HG02610 (cell line): ENCODE measurements around the gene LPAR5.

Experiments
- ATAC-seq: cut with Tn5 transposase; IDR thresholded peaks from one replicate; pipeline ENCODE4 v1.9.1; 2021; ENCODE audit warnings: mild to moderate bottlenecking, moderate library complexity; ENCODE audit not compliant: unreplicated experiment

LPAR5 gene

DNA sequence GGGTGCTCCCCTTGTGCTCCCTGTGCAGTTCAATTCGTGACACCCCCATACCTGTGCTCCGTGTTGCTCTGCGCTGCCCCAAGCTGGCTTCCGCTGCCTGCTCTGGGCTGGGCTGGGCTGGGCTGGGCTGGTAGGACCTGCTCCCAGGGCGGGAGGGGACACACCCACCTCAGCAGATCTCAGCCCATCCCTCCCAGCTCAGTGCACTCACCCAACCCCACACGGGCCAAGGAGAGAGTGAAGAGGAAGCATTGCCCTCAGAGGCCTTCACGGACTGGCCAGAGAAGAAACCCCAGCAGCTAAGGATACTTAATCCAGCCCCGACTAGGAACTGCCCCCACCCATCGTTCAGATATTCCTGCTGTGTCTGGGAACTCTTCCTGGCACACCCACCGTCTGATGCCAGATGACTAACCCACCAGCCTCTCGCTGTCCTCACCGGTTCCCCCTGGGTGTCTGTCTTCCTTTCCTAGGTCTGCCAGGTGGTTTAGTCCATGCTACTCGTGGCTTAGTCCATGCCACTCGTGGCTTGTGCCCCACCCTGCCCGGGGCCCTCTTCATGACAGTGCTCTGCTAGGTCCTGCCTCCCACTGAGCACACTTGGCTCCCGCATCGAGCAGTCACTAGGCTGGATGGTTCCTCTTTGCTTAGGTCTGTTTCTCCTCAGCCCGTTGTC, at the start of gene LPAR5:
Gene LPAR5 (minus strand): TSS at position 104 of the 676 bp plus-strand sequence. CDS start 14,711 bp downstream, outside the sequence.
- no peak for ATAC-seq

DNA sequence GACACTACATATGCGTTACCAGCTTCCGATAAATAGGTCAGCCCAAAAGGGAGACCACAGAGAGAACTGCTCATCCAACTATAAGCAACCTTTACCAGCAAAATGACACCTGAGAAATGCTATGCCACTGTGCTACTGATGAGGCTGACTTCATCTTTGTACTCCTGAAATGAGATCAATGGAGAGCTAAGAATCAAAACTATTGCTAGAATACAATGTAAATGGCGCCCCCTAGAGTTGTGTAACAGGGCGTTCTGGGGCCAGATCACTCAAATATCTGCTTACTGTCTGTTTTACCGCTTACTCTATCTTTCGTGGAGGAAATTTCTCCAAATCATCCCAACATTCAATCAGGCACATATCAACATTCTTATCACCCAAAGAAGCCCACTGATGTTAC, 48.9 kb upstream of the LPAR5 start:
- no peak for ATAC-seq

DNA sequence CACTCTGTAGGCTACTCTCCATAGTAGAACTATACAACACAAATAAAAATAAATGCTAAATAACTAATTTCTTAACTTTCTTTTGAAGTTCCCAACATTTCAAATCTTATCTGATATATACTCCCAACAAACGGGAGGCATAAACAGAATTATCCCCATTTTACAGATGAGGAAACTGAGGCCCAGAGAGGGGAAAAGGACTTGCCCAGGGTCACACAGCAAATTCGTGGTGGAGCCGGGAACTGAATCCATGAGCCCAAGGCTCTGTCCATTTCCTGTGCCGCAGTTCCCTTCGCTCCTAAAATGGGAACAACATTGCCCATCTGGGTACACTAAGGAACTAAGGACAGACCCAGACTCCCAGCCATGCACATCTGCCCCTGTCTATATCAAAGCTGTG, 41.2 kb upstream of the LPAR5 start:
- no peak for ATAC-seq

DNA sequence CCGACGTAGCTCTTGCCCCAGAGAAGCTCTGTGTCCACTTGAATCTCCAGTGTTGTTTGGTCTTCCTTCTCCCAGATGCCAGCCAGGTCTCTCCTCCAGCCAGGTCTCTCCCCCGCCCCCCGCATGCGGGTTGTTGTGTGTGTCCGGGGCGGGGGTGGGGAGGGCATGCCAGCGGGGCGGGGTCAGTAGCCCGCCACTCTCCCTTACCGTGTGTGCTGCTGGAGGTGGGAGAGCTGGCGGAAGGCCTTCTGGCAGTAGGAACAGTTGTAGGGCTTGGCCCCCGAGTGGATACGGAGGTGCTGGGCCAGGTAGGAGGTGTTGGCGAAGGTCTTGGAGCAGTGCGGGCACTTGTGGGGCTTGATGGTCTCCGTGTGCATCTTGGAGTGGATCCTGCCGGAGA, 36.4 kb upstream of the LPAR5 start:
- no peak for ATAC-seq

DNA sequence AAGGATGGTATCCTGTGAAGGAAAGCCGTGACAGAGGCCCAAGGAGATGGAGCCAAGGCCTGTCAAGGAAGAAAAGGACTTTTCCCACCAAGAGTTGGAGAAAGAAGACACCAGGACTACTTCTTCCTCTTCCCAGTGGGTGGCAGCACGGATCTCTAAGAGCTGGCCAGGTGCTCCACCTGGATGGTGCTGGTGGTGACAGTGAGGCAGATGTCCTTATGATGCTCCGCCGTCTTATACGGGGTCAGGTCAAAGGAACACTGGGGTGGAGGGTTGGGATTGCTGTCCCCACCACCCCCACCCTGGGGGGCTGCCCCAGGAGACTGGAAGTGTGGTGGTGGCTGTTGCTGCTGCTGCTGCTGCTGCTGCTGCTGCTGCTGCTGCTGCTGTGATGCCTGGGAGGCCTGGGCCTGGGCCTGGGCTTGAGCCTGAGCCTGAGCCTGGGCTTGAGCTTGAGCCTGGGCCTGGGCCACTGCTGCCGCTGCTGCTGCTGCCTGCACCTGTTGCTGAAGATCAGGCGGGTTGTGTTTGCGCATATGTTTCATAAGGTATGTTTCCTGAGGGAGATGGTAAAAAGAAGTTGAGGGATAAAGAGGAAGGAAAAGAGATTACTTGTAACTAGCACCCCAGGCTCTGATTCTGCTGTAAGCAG, 31.9 kb upstream of the LPAR5 start:
- ATAC-seq = no peak

DNA sequence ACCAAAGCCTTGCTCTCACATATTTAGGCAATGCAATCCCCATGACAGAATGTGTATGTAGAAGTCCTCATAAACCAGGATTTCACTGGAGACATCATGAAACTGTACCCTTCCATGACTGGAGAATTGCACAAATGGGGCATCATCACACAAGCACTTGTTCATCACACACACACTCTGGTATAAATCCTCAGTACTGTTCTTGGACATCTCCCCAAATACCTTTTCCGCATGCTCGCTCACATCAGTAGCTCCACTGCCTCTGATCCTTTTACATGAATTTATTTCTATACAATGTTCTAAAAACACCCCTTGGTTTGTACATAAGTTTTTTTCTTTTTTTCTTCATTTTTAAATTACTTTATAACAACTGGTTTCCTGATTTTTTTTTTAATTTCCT, 30.5 kb upstream of the LPAR5 start:
- no peak for ATAC-seq

DNA sequence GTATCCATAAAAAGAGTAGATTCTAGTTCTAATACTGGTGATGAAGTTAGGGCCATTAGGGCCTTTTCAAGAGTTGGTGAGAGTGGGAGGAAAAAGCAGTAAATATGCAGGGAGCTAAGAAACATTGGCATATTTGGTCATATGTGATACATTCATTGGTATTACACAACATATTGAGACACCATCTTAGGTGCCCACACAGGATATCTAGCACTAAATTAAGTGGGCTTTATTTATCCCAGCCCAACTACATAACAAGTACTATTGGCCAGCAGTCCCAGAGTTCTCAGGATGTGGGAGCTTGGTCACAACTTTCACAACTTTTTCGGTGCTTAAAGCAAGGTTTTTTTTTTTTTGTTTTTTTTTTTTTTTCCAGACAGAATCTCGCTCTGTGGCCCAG, 29.1 kb upstream of the LPAR5 start:
- no peak for ATAC-seq

DNA sequence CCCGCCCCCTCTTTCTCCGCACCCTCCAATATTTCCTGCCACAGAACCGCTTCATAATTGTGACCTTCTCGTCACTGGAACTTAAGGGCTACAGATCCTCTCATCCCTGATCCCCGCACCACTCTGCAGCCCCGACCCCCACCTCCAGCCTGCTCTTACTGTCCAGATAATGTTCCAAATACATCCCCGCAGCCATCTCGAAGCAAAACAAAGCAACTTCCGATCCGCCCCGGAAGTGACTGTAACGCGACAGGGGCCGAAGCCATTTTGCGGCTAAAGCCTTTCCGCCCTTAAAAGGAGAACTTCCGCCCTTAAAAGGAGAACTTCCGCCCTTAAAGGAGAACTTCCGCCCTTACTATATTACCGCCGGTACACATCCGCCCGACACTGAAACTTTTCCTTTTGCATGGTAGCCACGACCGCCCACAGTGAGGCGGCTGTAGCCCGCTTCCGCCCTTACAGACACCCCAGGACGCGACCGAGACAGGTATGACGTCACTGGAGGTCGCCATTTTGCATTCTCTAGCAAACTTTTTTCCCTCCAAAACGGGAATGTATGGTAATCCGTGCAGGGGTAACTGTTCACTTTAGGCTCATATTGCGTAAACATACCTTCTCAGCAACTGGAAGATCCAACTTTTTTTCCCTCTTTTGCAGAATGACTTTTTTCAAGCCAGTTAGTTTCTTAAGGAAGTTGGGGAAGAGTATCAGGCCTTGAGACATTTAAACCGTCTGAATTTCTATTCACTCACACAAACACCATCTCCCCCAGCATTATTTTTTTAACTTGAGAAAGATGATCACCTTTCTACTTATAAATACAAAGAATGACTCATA, 27.4 kb upstream of the LPAR5 start, which contains the start of gene ING4:
Gene ING4 (minus strand): TSS at position 214 of the 837 bp plus-strand sequence. CDS start 18 bp downstream, at position 196.
- peak; percentile 96 for ATAC-seq

DNA sequence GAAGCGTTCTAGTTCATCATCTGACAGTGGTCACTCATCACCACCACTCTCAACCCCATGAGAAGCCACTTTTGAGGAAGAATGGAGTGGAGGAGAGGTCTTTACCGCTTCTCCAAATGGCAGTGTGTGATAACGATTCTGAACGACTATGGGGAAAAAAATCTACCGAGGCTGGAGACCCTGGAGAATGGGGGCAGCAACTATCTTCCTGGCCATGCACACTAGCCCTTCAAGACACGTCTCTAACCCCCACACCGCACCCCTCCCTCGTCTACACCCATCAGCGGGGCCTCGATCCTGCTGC, 26.8 kb upstream of the LPAR5 start:
- no peak for ATAC-seq

DNA sequence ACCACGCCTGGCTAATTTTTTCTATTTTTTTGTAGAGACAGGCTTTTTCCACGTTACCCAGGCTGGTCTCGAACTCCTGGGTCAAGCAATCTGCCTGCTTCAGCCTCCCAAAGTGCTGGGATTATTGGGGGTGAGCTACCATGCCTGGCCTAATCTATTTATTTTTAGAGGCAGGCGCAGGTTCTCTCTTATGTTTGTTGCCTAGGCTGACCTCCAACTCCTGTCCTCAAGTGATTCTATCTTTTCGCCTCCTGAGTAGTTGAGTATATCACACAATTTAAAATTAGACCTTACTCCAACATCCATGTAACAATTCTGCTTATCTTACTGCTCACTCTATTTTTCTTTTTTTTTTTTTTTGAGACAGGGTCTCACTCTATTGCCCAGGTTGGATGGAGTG, 18.2 kb upstream of the LPAR5 start:
- no peak for ATAC-seq

DNA sequence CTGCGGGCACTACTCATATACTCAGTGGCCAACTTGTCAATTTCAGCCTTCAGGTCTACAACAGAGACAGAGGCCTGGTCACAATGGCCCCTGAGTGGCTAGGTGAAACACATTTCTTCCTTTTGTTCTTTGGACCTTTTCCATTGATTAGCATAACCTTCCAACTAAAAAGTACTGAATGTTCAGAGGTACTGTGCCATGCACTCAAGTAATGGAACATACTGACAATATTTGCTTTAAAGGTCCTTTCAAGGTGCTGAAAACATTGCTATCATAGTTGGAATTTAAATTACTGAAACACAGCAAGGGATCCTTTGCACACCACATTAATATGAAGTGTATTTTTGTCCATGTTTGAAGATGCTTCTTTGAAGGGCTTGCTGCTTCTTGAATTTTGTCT, 17.6 kb upstream of the LPAR5 start:
- no peak for ATAC-seq

DNA sequence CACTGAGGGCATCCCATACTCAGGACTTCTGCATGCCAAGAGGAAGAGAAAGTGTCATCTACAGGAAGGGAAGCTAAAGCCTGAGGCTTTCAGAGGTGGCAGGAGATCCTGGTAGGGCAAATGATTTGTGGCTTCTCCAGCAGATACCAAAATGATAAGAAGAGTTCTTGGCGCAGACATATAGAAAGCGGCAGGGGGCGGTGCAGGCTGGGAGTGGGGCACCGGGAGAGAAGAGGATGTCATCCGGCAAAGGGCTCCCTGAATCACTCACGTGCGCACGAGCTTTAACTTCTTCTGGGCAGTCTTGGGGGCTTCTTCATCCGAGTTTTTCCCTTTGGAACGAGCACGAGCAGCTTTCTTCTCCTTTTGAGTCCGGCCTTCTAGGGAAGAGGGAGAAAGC, 16.6 kb upstream of the LPAR5 start:
- ATAC-seq = no peak

DNA sequence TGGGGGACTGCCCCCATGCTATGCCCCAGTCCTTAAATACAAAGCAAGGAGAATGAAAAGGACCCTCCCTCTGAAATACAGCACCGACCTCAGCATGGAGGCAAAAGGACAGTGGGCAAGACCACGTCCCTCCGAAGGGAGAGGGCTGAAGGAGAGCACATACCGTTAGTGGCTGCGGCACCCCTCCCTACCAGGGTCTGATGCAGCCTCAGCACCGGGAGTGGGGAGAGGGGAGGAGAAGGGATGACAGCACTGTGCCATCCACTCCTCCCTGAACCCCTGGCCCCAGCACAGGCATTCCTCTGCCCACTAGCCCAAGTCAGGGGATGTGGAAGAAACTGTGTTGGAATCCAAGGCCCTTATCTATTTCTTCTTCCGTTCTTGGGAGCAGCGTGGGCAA, 15.1 kb upstream of the LPAR5 start:
- ATAC-seq = no peak

DNA sequence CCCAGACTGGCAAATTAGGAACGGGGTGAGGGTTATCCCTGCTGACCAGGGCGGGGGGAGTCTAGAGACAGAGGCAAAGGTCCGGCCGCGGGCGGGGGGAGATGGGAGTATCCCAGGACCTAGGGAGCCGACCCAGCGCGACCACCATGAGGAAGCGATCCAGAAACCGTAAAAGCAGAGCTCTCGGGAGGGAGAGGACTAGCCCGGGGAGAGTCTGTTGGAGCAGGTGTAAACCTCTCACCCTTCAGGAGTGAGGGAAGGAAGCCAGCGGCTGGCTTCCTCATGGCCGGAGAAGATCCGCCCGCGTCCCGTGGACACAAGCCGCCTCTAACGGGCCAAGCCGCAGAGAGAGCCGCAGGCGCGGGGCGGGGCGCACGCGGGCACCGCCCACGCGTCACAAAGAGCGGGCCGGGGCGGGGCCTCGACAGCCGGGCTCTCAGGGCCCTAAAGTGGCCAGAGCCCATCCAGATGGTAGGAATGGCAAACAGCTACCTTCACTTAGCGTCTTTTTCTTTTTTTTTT, 11.4 kb upstream of the LPAR5 start, which contains the start of gene ACRBP:
Gene ACRBP (minus strand): TSS at position 350 of the 522 bp plus-strand sequence. CDS start 66 bp downstream, at position 284.
- ATAC-seq = no peak

DNA sequence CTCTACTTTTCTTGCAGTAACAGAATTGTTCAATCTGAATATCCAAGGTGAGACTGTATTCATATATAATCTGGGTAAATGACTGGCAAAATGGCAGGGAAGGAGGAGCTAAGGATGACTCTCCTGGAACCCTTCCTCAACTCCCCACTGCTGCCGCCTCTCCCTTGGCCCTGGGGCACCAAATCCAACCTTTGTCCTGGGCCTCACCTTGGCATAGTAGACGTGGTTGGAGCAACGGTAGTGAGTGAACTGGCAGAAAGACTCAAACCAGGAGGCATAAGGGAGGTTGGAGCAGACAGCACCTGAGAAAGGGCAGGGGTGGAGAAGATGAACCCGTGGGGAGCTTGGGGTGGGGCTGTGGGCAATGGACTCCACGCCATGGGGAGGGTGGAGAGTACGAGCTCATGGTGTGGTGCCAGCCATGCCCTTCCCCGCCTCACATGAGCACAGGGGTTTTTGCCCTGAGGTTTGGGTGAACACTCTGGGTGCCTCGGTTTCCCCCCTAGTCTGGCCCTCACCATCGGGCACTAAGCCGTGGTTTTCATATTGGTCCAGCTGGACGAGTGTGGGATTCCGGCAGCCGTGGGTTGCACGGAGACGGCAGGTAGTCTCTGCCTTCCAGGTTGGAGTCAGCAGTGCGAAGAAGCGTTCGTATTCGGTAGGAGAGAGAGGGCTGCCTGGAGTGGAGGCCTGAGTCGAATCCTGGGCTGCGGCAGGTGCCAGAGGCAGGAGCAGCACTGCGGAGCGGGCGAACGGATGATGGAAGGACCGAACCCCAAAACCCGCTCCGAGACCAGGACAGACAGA, 10.7 kb upstream of the LPAR5 start:
- no peak for ATAC-seq

DNA sequence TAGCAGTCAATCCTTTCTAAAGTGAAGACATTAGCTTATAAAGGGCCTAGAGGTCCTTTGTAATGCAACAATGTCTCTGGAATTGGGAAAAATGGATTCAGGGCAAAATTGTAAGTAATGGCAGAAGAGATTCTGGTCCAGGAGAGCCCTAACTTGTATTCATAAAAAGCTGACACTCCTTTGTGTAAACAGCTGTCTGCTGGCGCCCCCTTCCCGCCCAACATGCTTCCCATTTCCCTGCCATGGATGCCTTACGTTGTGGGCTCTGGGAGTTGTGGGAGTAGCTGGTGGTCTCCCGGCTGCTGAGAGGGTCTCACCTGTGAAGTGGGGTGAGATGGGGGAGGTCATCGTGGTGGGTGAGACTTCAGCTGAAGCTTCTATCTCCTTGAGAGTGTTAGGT, 9.1 kb upstream of the LPAR5 start:
- ATAC-seq = no peak

DNA sequence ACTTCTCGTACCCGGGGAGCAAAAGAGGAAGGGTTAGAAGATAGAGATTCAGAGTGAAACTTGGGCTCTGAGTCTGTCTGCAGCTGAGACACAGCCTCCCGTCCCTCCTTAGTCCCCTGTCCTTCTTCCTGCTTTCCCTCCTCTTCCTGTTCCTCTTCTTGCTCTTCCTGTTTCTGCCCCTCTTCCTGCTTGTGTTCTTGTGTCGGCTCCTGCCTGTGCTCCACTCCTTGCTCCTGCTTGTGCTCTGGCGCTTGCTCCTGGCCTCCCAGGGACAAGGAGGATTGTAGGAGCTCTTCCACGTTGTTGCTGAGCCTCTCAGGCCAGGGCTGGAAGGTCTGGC, 8.5 kb upstream of the LPAR5 start:
- ATAC-seq = no peak

DNA sequence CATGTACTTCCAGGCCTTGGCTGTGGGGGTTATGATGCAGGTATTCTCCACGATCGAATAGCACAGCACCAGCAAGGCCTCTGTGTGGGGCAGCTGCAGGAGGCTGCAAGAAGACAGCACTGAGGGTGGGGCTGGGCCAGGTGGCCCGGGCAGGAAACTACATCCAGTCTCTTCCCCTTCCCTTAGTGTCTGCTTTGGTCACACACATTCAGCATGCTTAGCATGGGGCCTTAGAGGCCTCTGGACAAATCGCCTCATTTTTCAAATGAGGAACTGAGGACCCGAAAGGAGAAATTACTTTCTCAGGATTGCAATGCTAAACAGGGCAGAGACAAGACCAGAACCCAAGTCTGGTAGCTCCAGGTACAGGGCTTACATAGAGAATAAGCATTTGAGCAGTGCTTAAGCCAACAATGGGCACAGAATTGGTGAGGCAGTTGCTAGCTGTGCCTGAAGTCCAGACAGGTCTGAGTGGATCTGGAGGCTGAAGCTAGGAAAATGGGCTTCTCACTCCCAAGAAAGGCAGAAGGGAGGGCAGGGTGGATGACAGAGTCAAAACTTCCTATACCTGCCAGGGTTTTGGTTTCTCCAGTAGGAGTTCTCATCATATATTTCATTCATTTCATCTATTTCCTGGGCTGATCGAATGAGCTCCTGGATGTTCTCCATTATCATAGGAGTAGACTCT, 8.0 kb upstream of the LPAR5 start:
- ATAC-seq = no peak

DNA sequence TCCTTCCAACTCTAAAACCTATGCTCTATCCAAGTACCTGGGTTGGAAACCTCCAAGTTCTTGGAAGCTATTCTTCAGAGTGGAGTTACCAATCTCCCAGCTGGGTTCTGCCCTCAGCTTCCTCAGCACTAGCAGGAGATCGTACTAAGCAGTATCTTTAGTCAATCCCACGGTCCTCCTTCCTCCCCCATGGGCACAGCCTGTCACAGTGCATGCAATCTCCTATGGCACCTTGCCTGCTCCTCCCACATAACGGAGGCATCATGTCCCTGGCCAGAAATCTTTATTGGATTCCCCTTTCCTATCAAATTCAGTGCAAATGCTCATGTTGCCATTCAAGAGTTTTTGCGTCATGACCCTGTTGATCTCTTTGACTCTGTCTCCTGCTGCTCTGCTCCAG, 5.4 kb upstream of the LPAR5 start:
- ATAC-seq = no peak

DNA sequence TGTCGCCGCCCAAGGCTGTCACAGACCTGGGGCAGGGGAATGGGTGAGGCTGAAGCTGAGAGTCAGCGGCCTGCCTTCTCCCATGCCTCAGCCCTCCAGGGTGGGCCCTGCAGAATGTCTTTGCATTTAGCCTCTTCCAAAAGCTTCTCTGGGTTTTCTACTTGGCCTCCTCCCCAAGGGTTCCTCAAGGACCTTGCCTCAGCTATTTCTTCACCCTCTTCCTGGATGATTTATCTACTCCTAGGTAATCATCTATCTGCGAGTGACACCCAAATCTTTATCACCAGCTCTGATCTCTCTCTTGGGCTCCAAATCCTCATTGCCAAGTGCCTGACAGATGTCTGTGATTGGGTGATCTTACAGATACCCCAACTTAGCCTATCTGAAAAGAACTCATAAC, 4.7 kb upstream of the LPAR5 start:
- no peak for ATAC-seq
